OCI-LY7 (cell line): ENCODE data around the gene PGAP1. TPM values are rescaled to one million over a fixed set of nuclear protein-coding genes. Genes with fewer than 3 reads are reported as not detected.

Source experiments
- BruUV-seq: library from RNA; stranded (reverse); fragments of 400-500 nt; replicated peaks from 2 replicates; lab custom pipeline; 2021; lab: Mats Ljungman, UMichigan
- CTCF ChIA-PET: fragments of 300-600 bp; sonication (Branson Sonifier 250); formaldehyde crosslinking; loops from one replicate; lab custom pipeline; 2022; ENCODE audit warnings: antibody characterized with exemption; ENCODE audit not compliant: unreplicated experiment; lab: Charles Lee
- POLR2A ChIA-PET: fragments of 300-600 bp; sonication (Branson Sonifier 250); formaldehyde crosslinking; loops from one replicate; lab custom pipeline; 2022; ENCODE audit warnings: antibody characterized with exemption; lab: Charles Lee
- DNase-seq: peaks from one replicate; pipeline ENCODE4 v3.0.0-alpha.2; 2015; ENCODE audit warnings: low spot score
- H2AFZ ChIP-seq: fragments of 200-600 bp; sonication (generic), shearing (Covaris generic); 2 replicates; pipeline ENCODE4 v1.6.1; 2014; ENCODE audit warnings: mild to moderate bottlenecking, antibody characterized with exemption, low read length, moderate library complexity
- H3K27ac ChIP-seq: fragments of 200-600 bp; sonication (generic); 2 replicates; pipeline ENCODE4 v1.5.1; 2014; ENCODE audit warnings: mixed run types, low read depth, mild to moderate bottlenecking, moderate library complexity, low read length, inconsistent platforms; ENCODE audit not compliant: poor library complexity, severe bottlenecking
- H3K36me3 ChIP-seq: fragments of 200-600 bp; sonication (generic); 2 replicates; pipeline ENCODE4 v1.6.1; 2014; ENCODE audit warnings: mild to moderate bottlenecking, antibody characterized with exemption, low read length, moderate library complexity, mixed read lengths; ENCODE audit not compliant: insufficient read depth
- H3K4me1 ChIP-seq: fragments of 200-600 bp; sonication (generic); 2 replicates; pipeline ENCODE4 v1.5.1; 2014; ENCODE audit warnings: mild to moderate bottlenecking, low read length; ENCODE audit not compliant: insufficient read depth, poor library complexity, severe bottlenecking
- H3K4me2 ChIP-seq: fragments of 200-600 bp; sonication (generic); 2 replicates; pipeline ENCODE4 v1.6.1; 2014; ENCODE audit warnings: mild to moderate bottlenecking, low read length
- H3K4me3 ChIP-seq: fragments of 200-600 bp; sonication (generic); 2 replicates; pipeline ENCODE4 v1.5.1; 2014; ENCODE audit warnings: mild to moderate bottlenecking, low read depth, low read length; ENCODE audit not compliant: poor library complexity, severe bottlenecking
- H3K79me2 ChIP-seq: fragments of 200-600 bp; sonication (generic); 2 replicates; pipeline ENCODE4 v1.6.1; 2016; ENCODE audit warnings: low read depth, mild to moderate bottlenecking, low read length, moderate library complexity, mixed read lengths; ENCODE audit not compliant: insufficient read depth
- H3K9me2 ChIP-seq: fragments of 200-600 bp; sonication (generic); 2 replicates; pipeline ENCODE4 v1.6.1; 2016; ENCODE audit warnings: mild to moderate bottlenecking, low read length, mixed read lengths; ENCODE audit not compliant: insufficient read depth
- H3K9me3 ChIP-seq: fragments of 200-600 bp; sonication (generic); 2 replicates; pipeline ENCODE4 v1.6.1; 2014; ENCODE audit warnings: mild to moderate bottlenecking, mixed run types, low read length, mixed read lengths
- H4K20me1 ChIP-seq: fragments of 200-600 bp; sonication (generic); 2 replicates; pipeline ENCODE4 v1.6.1; 2014; ENCODE audit warnings: mild to moderate bottlenecking, antibody characterized with exemption, low read length, moderate library complexity, mixed read lengths; ENCODE audit not compliant: insufficient read depth
- EZH2phosphoT487 ChIP-seq: fragments of 200-600 bp; sonication (generic); IDR thresholded peaks from 2 replicates; pipeline ENCODE4 v1.6.1; 2018; ENCODE audit warnings: low read depth, borderline replicate concordance, mild to moderate bottlenecking, mixed run types, antibody characterized with exemption, low read length, moderate library complexity, mixed read lengths
- intact Hi-C: fragments of 100-400 bp; cut with micrococcal nuclease; formaldehyde crosslinking; loops from one replicate; pipeline ENCODE4 v1.10.0; 2022; ENCODE audit not compliant: unreplicated experiment
- total RNA-seq, 2 experiments: library from RNA; depleted of rRNA in 1 of 2; stranded (reverse); fragments of >200 nt in 1 of 2; shearing (Covaris generic) in 1 of 2; gene quantifications; 2 replicates each; pipeline ENCODE4 v1.2.3, GENCODE V29; 2014 to 2022
- TF ChIP-seq, protein P1 (sequence below): fragments of 200-600 bp; sonication (generic); conservative IDR thresholded peaks from 2 replicates; pipeline ENCODE4 v1.5.1; 2014; ENCODE audit warnings: mild to moderate bottlenecking, antibody characterized with exemption, low read length, moderate library complexity, mixed read lengths

PGAP1 gene
- total RNA-seq, 2 experiments from 2014 or later = 0.54 to 1.9 TPM

DNA sequence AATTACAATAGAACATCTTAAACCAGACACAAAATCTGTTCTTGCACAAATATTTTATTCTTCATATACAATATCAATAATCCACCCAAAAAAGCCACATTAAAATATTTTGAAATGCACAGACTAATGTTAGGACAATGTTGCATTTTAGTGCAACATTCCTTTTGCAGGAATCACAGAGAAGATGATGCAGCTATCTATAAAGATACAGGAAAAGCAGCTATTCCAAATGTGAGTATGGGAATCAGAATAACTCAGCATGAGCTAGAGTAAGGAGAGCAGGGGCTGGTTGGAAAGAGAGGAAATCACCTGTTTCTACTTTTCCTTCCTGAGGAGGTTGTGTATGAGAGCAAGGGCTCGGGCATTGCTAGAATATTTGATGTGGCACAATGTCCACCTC is 122.1 kb downstream of the PGAP1 start:
- H2AFZ ChIP-seq = no peak overlapping the region
- H3K9me2 ChIP-seq = 0 out of 2 replicates have a peak, but pooled peaks cover 7% of the 10 kb centered on the region
- H3K9me3 ChIP-seq = no peaks in the 10 kb centered on the region
- ChIA-PET CTCF (no interaction called here), POLR2A (interaction anchor here (0.6 kb wide), 1 partner anchor 10 kb away, joined by 3 read pairs; no protein-coding TSS in a partner anchor)
- no peak overlapping the region for H3K4me3 ChIP-seq
- peaks cover under 1% of the 10 kb centered on the region; the same call in 1 of the 2 replicates for H3K79me2 ChIP-seq
- H3K4me1 ChIP-seq = no peaks in the 10 kb centered on the region
- no peak for DNase-seq
- TF ChIP-seq EZH2phosphoT487 = no peak
- TF ChIP-seq, protein P1, sequence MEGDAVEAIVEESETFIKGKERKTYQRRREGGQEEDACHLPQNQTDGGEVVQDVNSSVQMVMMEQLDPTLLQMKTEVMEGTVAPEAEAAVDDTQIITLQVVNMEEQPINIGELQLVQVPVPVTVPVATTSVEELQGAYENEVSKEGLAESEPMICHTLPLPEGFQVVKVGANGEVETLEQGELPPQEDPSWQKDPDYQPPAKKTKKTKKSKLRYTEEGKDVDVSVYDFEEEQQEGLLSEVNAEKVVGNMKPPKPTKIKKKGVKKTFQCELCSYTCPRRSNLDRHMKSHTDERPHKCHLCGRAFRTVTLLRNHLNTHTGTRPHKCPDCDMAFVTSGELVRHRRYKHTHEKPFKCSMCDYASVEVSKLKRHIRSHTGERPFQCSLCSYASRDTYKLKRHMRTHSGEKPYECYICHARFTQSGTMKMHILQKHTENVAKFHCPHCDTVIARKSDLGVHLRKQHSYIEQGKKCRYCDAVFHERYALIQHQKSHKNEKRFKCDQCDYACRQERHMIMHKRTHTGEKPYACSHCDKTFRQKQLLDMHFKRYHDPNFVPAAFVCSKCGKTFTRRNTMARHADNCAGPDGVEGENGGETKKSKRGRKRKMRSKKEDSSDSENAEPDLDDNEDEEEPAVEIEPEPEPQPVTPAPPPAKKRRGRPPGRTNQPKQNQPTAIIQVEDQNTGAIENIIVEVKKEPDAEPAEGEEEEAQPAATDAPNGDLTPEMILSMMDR = no peak
- intact Hi-C loops = no loop called here
- H3K27ac ChIP-seq = no peak overlapping the region
- no peaks in the 10 kb centered on the region for H3K36me3 ChIP-seq
- no peaks in the 10 kb centered on the region for H4K20me1 ChIP-seq
- H3K4me2 ChIP-seq = no peak overlapping the region
- no TSS peak for BruUV-seq

DNA sequence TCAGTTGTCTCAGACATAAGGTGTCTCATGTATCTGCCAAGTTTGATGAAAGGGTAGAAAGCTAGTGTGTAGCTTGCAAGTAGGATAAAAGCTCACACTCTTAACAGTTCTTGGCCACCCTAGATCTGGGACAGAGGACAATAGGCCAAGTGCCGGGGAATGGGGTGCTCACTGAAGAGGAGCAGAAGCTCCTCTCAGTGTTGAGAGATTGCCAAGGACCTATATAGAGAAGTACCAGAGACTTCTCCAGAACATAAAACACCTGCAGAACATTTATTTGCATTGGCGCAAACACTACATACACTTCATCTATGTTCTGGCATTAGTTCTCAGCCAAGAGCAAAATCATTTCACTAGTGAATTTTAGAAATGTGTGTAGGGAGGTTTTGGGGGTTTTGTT is 124.1 kb downstream of the PGAP1 start:
- H3K79me2 ChIP-seq = peaks cover 20% of the 10 kb centered on the region
- H3K9me3 ChIP-seq = no peaks in the 10 kb centered on the region
- DNase-seq = no peak
- ChIA-PET CTCF (no interaction called here), POLR2A (no interaction called here)
- H3K27ac ChIP-seq = no peak overlapping the region
- no peak for TF ChIP-seq EZH2phosphoT487
- TF ChIP-seq, protein P1 = no peak
- peaks cover 4% of the 10 kb centered on the region; the same call in 1 of the 2 replicates for H4K20me1 ChIP-seq
- no TSS peak for BruUV-seq
- H3K9me2 ChIP-seq = 0 out of 2 replicates have a peak, but pooled peaks cover 7% of the 10 kb centered on the region
- no peak overlapping the region for H2AFZ ChIP-seq
- intact Hi-C loops = no loop called here
- no peak overlapping the region for H3K4me3 ChIP-seq
- peaks cover 5% of the 10 kb centered on the region for H3K36me3 ChIP-seq
- H3K4me2 ChIP-seq = no peak overlapping the region
- peaks cover 13% of the 10 kb centered on the region for H3K4me1 ChIP-seq

DNA sequence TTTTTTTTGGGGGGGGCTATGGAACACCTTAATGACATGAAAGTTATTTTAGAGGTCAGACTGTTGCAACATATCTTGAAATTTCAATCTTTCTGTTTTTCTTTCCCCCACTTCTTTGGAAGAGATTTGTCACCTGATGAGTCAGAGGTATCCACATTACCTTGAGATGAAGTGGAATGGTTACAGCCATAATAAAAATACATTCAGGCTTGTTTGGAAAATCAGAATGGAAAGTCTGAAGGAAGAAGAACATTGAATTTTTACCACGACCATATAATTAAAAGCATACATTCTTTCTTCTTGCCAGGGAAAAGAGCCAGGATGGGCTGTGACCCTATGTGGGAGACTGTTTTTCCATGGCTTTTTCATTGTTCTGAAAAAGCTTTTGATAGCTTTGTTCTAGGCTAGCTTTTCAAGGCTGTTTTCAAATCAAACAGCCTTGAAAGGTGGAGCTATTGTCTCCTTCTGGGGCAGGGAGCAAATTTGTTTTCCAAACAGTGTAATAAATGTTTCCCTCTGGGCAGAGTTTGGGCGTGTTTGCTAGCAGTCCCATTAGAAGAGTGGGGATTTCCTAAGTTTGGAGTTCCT is 124.7 kb downstream of the PGAP1 start:
- BruUV-seq = no TSS peak
- intact Hi-C loops = no loop called here
- CTCF ChIA-PET = no interaction called here
- DNase-seq = no peak
- peaks cover 4% of the 10 kb centered on the region; the same call in 1 of the 2 replicates for H4K20me1 ChIP-seq
- H3K79me2 ChIP-seq = peaks cover 20% of the 10 kb centered on the region
- H3K9me2 ChIP-seq = 0 out of 2 replicates have a peak, but pooled peaks cover 7% of the 10 kb centered on the region
- peaks cover 11% of the 10 kb centered on the region for H3K36me3 ChIP-seq
- H3K27ac ChIP-seq = no peak overlapping the region
- POLR2A ChIA-PET = no interaction called here
- H3K9me3 ChIP-seq = no peaks in the 10 kb centered on the region
- TF ChIP-seq, protein P1 = no peak
- no peak for TF ChIP-seq EZH2phosphoT487
- peaks cover 13% of the 10 kb centered on the region for H3K4me1 ChIP-seq
- H3K4me3 ChIP-seq = no peak overlapping the region
- H2AFZ ChIP-seq = no peak overlapping the region
- no peak overlapping the region for H3K4me2 ChIP-seq
